ENCODE results near the gene PCDHGB6.
"Not testable (repeated sequence)": the region's sequence is repeated elsewhere in the genome, so short reads cannot be mapped to it uniquely, and the experiment has no call there.

PCDHGB6 gene

DNA sequence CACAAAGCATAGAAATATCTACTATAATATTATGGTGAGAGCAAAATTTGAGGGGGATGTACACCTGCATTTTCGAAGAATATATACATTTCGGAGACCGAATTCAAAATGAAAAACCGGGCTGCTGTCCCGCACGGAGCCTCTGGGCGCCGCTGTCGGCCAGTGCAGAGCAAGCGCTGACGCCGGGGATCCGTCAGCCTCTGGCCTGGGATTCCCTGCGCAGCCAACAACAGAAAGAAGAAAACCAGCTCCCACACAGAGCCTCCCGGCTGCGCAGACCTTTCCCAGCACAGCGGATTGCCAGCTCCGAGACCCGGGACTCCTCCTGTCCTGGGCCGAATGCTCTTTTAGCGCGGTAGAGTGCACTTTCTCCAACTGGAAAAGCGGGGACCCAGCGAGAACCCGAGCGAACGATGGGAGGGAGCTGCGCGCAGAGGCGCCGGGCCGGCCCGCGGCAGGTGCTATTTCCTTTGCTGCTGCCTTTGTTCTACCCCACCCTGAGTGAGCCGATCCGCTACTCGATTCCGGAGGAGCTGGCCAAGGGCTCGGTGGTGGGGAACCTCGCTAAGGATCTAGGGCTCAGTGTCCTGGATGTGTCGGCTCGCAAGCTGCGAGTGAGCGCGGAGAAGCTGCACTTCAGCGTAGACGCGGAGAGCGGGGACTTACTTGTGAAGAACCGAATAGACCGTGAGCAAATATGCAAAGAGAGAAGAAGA is at the start of gene PCDHGB6:
PCDHGB6 (plus strand) TSS at position 232 of the 716 bp plus-strand sequence; CDS start at position 414, 182 bp downstream.
- peak in 1 of 2 donors; percentile 52 for DNase-seq
- Mint-ChIP-seq H3K4me1 (peaks cover 13% of the 10 kb centered on the region), H3K9me3 (peaks cover 10 to 49% of the 10 kb centered on the region in 2 donors), H3K4me3 (peak within 1 kb of the TSS; percentile 73 to 81), H3K27me3 (peaks cover 79% of the 10 kb centered on the region), H3K27ac (peak within 1 kb of the TSS in 1 of 2 donors; percentile 9)
- ATAC-seq = peak; percentile 76

DNA sequence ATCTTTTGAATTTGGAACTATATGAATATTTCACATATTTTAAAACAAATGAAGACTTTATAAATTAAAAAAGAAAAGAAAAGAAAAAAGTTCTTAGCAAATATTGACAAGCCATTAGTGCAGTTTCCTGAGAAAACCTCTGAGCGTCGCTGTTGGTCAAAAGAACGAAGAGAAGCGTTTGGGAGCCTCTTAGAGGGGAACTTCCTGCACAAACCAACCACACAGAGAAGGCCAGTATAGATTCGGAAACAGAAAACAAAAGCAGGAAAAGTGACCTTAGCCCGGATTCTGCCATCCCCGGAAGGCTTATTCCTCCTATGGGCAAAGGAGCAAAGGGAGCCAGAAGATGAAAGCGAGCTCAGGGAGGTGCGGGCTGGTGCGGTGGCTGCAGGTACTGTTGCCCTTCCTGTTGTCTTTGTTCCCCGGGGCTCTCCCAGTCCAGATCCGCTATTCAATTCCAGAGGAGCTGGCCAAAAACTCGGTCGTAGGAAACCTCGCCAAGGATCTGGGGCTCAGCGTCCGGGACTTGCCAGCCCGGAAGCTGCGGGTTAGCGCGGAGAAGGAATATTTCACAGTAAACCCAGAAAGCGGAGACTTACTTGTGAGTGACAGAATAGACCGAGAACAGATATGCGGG is 47.9 kb upstream of the PCDHGB6 start, which contains the start of gene PCDHGB2:
PCDHGB2 (plus strand) TSS at position 205 of the 637 bp plus-strand sequence; CDS start at position 347, 142 bp downstream.
- Mint-ChIP-seq H3K27me3 (peaks cover 87% of the 10 kb centered on the region), H3K4me3 (peak within 1 kb of the TSS; percentile 75 to 86), H3K27ac (peak within 1 kb of the TSS in 1 of 2 donors; percentile 85), H3K4me1 (peaks cover 6% of the 10 kb centered on the region), H3K9me3 (peaks cover 19 to 64% of the 10 kb centered on the region in 2 donors)
- DNase-seq (no peak), ATAC-seq (peak; percentile 35)

DNA sequence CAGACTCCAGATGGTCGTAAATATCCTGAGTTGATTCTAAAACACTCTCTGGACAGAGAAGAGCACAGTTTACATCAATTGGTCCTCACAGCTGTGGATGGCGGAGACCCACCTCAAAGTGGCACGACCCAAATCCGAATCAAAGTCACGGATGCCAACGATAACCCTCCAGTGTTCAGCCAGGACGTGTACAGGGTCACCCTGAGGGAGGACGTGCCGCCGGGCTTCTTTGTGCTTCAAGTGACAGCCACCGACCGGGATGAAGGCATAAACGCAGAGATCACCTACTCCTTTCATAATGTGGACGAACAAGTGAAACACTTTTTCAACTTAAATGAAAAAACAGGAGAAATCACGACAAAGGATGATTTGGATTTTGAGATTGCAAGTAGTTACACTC is 47.1 kb upstream of the PCDHGB6 start:
- H3K27ac Mint-ChIP-seq = no peak overlapping the region
- H3K4me3 Mint-ChIP-seq = no peak overlapping the region
- ATAC-seq = no peak
- no peak for DNase-seq
- peaks cover 6% of the 10 kb centered on the region for H3K4me1 Mint-ChIP-seq
- H3K27me3 Mint-ChIP-seq = peaks cover 87% of the 10 kb centered on the region
- peaks cover 19 to 66% of the 10 kb centered on the region in 2 donors for H3K9me3 Mint-ChIP-seq

DNA sequence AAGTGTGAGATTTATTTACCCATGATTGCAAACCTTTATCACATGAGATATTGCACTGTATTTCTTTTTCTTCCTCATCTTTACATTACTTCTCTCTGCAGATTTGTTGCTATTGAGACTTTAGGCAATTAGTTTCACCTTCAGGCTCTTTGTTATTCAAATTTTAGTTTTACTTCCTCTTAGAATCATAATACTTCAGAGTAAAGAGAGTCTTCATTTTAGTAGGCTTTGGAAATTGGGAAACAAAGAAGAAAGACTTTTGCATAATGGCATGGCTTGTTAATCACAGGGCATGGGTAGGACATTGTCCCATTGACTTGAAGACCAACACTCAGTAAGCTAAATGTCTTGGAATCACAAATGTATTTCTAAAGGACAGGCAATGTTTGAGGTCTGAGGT is 45.1 kb upstream of the PCDHGB6 start:
- H3K9me3 Mint-ChIP-seq = peaks cover 19 to 54% of the 10 kb centered on the region in 2 donors
- peaks cover 89% of the 10 kb centered on the region for H3K27me3 Mint-ChIP-seq
- H3K4me3 Mint-ChIP-seq = no peak overlapping the region
- no peak overlapping the region for H3K27ac Mint-ChIP-seq
- DNase-seq (no peak), ATAC-seq (no peak)
- H3K4me1 Mint-ChIP-seq = peaks cover 6% of the 10 kb centered on the region

DNA sequence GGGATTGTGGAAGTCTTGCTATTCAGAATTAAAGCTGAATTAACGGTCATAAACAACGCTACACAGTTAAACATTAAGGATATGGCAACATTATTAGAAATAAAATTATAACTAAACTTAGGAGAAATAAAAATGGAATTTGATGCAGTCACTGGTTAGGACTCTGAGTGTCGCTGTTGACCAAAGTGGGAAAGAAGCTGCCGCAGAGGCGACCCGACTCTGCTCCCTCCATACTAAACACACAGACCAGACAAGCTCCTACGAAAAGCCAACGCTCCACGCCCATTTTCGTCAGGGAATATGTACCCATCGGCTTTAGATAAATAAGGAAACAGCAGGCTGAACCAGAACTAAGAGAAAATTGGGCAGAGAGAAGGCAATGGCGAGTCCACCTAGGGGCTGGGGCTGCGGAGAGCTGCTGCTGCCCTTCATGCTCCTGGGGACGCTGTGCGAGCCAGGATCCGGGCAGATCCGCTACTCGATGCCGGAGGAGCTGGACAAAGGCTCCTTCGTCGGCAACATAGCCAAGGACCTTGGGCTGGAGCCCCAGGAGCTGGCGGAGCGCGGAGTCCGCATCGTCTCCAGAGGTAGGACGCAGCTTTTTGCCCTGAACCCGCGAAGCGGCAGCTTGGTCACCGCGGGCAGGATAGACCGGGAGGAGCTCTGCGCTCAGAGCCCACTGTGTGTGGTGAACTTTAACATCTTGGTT is 43.7 kb upstream of the PCDHGB6 start, which contains the start of gene PCDHGA5:
PCDHGA5 (plus strand) TSS at position 211 of the 709 bp plus-strand sequence; CDS start at position 380, 169 bp downstream.
- Mint-ChIP-seq H3K27me3 (peaks cover 90% of the 10 kb centered on the region), H3K4me1 (peaks cover 6% of the 10 kb centered on the region), H3K9me3 (peaks cover 14 to 54% of the 10 kb centered on the region in 2 donors), H3K27ac (peak within 1 kb of the TSS in 1 of 2 donors; percentile 88), H3K4me3 (peak within 1 kb of the TSS in 1 of 2 donors; percentile 10)
- no peak for ATAC-seq
- DNase-seq = no peak

DNA sequence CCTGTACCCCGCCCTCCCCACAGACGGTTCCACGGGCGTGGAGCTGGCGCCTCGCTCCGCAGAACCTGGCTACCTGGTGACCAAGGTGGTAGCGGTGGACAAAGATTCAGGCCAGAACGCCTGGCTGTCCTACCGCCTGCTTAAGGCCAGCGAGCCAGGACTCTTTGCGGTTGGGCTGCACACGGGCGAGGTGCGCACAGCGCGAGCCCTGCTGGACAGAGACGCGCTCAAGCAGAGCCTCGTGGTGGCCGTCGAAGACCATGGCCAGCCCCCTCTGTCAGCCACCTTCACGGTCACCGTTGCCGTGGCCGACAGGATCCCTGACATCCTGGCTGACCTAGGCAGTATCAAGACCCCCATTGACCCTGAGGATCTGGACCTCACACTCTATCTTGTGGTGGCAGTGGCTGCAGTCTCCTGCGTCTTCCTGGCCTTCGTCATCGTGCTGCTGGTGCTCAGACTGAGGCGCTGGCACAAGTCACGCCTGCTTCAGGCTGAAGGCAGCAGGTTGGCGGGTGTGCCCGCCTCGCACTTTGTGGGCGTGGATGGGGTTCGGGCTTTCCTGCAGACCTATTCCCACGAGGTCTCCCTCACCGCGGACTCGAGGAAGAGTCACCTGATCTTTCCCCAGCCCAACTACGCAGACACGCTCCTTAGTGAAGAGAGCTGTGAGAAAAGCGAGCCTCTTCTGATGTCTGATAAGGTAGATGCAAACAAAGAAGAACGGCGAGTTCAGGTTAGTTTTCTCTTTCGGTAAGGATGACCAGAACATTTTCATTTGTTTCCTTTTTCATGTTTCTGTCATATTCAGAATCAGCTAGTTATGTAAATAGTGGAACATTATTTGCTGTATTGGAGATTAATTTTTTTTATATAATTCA is 41.6 kb upstream of the PCDHGB6 start:
- Mint-ChIP-seq H3K27me3 (peaks cover 91% of the 10 kb centered on the region), H3K9me3 (peaks cover 16 to 51% of the 10 kb centered on the region in 2 donors), H3K4me1 (peaks cover 8% of the 10 kb centered on the region), H3K27ac (no peak overlapping the region), H3K4me3 (no peak overlapping the region)
- DNase-seq (no peak), ATAC-seq (no peak)

DNA sequence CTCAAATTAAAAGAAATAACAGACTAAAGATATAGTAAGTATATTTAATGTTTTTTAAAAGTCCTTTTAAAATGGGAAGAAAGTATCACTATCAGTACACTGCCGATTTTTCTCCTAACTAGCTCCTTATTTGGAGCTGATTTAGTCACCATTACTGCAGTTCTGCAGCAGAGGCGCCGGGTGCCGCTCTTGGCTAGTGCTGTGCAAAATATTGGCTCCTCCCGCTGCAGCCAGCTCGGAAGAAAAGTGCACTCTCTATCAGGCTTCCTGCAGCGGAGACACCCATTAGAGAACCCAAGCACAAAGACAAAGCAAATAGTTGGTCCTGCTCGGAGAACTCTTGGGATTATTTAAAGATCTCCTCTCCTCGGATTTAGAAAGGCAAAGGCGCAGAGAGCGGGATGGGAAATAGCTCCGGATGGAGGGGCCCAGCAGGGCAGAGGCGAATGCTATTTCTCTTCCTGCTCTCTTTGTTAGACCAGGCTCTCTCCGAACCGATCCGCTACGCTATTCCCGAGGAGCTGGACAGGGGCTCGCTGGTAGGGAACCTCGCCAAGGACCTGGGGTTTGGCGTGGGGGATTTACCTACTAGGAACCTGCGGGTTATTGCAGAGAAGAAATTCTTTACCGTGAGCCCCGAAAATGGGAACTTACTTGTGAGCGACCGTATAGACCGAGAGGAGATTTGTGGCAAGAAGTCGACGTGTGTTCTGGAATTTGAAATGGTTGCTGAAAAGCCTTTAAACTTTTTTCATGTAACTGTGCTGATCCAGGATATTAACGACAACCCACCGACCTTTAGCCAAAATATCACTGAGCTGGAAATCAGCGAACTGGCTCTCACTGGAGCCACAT is 37.6 kb upstream of the PCDHGB6 start, which contains the start of gene PCDHGB3:
PCDHGB3 (plus strand) TSS at position 249 of the 855 bp plus-strand sequence; CDS start at position 402, 153 bp downstream.
- peaks cover 8% of the 10 kb centered on the region for H3K4me1 Mint-ChIP-seq
- DNase-seq (peak in 1 of 2 donors; percentile 35), ATAC-seq (peak; percentile 85)
- H3K9me3 Mint-ChIP-seq = peaks cover 16 to 47% of the 10 kb centered on the region in 2 donors
- peaks cover 90% of the 10 kb centered on the region for H3K27me3 Mint-ChIP-seq
- peak within 1 kb of the TSS in 1 of 2 donors; percentile 85 for H3K27ac Mint-ChIP-seq
- H3K4me3 Mint-ChIP-seq = peak within 1 kb of the TSS; percentile 76 to 81

DNA sequence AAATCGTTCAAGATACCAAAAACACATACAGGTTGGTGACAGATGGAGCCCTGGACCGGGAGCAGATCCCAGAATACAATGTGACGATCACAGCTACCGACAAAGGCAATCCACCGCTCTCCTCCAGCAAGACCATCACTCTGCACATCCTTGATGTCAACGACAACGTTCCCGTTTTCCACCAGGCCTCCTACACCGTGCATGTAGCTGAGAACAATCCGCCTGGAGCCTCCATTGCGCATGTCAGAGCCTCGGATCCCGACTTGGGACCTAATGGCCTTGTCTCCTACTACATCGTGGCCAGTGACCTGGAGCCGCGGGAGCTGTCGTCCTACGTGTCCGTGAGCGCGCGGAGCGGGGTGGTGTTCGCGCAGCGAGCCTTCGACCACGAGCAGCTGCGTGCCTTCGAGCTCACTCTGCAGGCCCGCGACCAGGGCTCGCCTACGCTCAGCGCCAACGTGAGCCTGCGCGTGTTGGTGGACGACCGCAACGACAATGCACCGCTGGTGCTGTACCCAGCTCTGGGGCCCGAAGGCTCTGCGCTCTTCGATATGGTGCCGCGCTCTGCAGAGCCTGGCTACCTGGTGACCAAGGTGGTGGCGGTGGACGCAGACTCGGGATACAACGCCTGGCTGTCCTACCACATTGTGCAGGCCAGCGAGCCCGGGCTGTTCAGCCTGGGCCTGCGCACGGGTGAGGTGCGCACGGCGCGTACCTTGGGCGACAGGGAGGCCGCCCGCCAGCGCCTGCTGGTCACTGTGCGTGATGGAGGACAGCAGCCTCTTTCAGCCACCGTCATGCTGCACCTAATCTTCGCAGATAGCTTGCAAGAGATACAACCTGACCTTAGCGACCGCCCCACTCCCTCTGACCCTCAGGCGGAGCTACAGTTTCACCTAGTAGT is 36.0 kb upstream of the PCDHGB6 start:
- H3K4me3 Mint-ChIP-seq = peak overlapping the region in 1 of 2 donors; percentile 14
- no peak overlapping the region for H3K27ac Mint-ChIP-seq
- H3K4me1 Mint-ChIP-seq = peaks cover 8% of the 10 kb centered on the region
- ATAC-seq (no peak), DNase-seq (no peak)
- peaks cover 16 to 52% of the 10 kb centered on the region in 2 donors for H3K9me3 Mint-ChIP-seq
- H3K27me3 Mint-ChIP-seq = peaks cover 82% of the 10 kb centered on the region

DNA sequence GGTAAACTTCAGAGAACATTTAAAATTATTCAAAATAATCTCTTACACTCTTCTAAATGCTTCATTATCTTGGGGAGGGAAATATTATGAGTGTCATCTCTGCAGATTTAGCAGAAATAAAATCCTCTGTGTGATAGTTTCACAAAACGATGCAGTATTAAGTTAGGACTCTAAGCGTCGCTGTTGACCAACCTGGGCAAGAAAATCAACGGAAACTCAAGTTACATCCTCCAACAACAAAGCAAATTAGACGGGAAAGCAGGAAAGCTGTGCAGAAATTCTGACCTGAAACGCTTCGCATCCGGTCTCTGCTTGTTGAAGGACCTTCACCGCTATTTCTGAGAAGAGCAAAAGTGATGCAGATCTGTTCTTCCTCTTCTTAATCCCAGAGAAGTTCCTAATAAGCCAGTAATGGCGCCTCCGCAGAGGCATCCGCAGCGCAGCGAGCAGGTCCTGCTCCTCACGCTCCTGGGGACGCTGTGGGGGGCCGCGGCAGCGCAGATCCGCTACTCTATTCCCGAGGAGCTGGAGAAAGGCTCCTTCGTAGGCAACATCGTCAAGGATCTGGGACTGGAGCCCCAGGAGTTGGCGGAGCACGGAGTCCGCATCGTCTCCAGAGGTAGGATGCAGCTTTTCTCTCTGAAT is 34.0 kb upstream of the PCDHGB6 start, which contains the start of gene PCDHGA6:
PCDHGA6 (plus strand) TSS at position 219 of the 645 bp plus-strand sequence; CDS start at position 412, 193 bp downstream.
- Mint-ChIP-seq H3K4me1 (peaks cover 8% of the 10 kb centered on the region), H3K27ac (no peak within 1 kb of the TSS), H3K9me3 (peaks cover 16 to 52% of the 10 kb centered on the region in 2 donors), H3K4me3 (peak within 1 kb of the TSS; percentile 27 to 52), H3K27me3 (peaks cover 77% of the 10 kb centered on the region)
- ATAC-seq (no peak), DNase-seq (no peak)

DNA sequence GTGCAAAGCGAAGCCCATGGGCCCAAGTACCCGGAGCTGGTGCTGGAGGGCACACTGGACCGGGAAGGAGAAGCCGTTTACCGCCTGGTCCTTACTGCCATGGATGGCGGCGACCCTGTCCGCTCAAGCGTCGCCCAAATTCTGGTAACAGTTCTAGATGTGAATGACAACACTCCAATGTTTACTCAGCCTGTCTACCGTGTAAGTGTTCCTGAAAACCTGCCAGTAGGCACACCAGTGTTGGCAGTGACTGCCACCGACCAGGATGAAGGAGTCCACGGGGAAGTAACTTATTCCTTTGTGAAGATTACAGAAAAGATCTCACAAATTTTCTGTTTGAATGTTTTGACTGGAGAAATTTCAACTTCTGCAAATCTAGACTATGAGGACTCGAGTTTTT is 33.2 kb upstream of the PCDHGB6 start:
- Mint-ChIP-seq H3K27me3 (peaks cover 69% of the 10 kb centered on the region), H3K4me3 (no peak overlapping the region), H3K4me1 (peaks cover 8% of the 10 kb centered on the region), H3K27ac (no peak overlapping the region), H3K9me3 (peaks cover 16 to 52% of the 10 kb centered on the region in 2 donors)
- ATAC-seq (no peak), DNase-seq (no peak)

DNA sequence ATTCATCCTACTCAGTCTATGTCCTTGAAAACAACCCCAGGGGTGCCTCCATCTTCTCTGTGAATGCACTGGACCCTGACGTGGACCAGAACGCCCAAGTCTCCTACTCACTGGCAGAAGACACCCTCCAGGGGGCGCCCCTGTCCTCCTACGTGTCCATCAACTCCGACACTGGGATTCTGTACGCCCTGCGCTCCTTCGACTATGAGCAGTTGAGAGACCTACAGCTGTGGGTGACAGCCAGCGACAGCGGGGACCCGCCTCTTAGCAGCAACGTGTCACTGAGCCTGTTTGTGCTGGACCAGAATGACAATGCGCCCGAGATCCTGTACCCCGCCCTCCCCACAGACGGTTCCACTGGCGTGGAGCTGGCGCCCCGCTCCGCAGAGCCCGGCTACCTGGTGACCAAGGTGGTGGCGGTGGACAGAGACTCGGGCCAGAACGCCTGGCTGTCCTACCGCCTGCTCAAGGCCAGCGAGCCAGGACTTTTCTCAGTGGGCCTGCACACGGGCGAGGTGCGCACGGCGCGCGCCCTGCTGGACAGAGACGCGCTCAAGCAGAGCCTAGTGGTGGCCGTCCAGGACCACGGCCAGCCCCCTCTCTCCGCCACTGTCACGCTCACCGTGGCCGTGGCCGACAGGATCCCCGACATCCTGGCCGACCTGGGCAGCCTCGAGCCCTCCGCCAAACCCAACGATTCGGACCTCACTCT is 32.2 kb upstream of the PCDHGB6 start:
- H3K4me3 Mint-ChIP-seq, DNase-seq, H3K27ac Mint-ChIP-seq, H3K4me1 Mint-ChIP-seq, ATAC-seq: not testable (repeated sequence)
- Mint-ChIP-seq H3K9me3 (peaks cover 14 to 45% of the 10 kb centered on the region in 2 donors), H3K27me3 (peaks cover 59% of the 10 kb centered on the region)

Measured in stimulated activated naive CD8-positive, alpha-beta T cell treated with anti-CD3 and anti-CD28 coated beads, Interleukin-15, amount 100 ng/mL, for 72 hours (primary cell).